ENCODE data around the gene MMRN2.

MMRN2 gene

GRCh38 chr10:86898511-86898910 is 58.9 kb downstream of the MMRN2 start:
- FAIRE-seq (no peak), DNase-seq (ENCODE audit: low spot score) (no peak)

GRCh38 chr10:86889997-86890396 is 67.4 kb downstream of the MMRN2 start:
- FAIRE-seq, result no peak
- no peak for DNase-seq (ENCODE audit: low spot score)

GRCh38 chr10:86888585-86889381 is 68.6 kb downstream of the MMRN2 start:
- FAIRE-seq, result no peak

More at GRCh38 chr10:86888585-86889381, 68.6 kb downstream of the MMRN2 start:
- DNase-seq (ENCODE audit: low spot score), result no peak

Data from urothelium cell line (cell line).